GM19463 (cell line): Measurements from ENCODE around the gene DCAF4L1.

ENCODE experiments used
- ATAC-seq: cut with Tn5 transposase; IDR thresholded peaks from one replicate; pipeline ENCODE4 v1.9.1; 2021; ENCODE audit warnings: mild to moderate bottlenecking, moderate library complexity; ENCODE audit not compliant: unreplicated experiment

DCAF4L1 gene

GRCh38 chr4:41990365-41991111 is 9.0 kb downstream of the DCAF4L1 start, which contains the start of gene SLC30A9:
SLC30A9 (plus strand) TSS chr4:41990530; CDS start chr4:41990652, 122 bp downstream.
- peak; percentile 99 for ATAC-seq

- no peak for ATAC-seq
Observed at GRCh38 chr4:41991916-41992767, 10.6 kb downstream of the DCAF4L1 start.

- ATAC-seq = no peak
Observed at GRCh38 chr4:41992967-41993857, 11.7 kb downstream of the DCAF4L1 start.

- no peak for ATAC-seq
Observed at GRCh38 chr4:41994461-41994985, 13.0 kb downstream of the DCAF4L1 start.

GRCh38 chr4:41998019-41998418 is 16.5 kb downstream of the DCAF4L1 start:
- ATAC-seq = no peak

- ATAC-seq = no peak
Observed at GRCh38 chr4:41999321-41999720, 17.8 kb downstream of the DCAF4L1 start.

- ATAC-seq = no peak
Observed at GRCh38 chr4:42008011-42008786, 26.6 kb downstream of the DCAF4L1 start.

- ATAC-seq = no peak
Observed at GRCh38 chr4:42015438-42015837, 33.9 kb downstream of the DCAF4L1 start.

GRCh38 chr4:42018451-42018850 is 36.9 kb downstream of the DCAF4L1 start:
- no peak for ATAC-seq
